H1 (cell line): Measurements from ENCODE around the gene HTR6. TPM values are rescaled to one million over a fixed set of nuclear protein-coding genes. Genes with fewer than 3 reads are reported as not detected.

Experiments
- CTCF ChIA-PET: fragments of 300-600 bp; sonication (Branson Sonifier 250); formaldehyde crosslinking; loops from one replicate; lab custom pipeline; 2021; ENCODE audit not compliant: partially characterized antibody; lab: Charles Lee
- POLR2A ChIA-PET: fragments of 300-600 bp; sonication (Branson Sonifier 250); formaldehyde crosslinking; loops from one replicate; lab custom pipeline; 2021; ENCODE audit warnings: inconsistent platforms; ENCODE audit not compliant: partially characterized antibody; lab: Charles Lee
- DNase-seq, 2 experiments: peaks; one replicate each; pipeline versions ENCODE4 v3.0.0 to v3.0.0-alpha.2; 2010 to 2022; ENCODE audit warnings: low spot score in 2 of 2, low read depth in 1 of 2, mixed read lengths in 1 of 2
- FAIRE-seq: peaks from 2 replicates; lab custom pipeline; 2011; peaks lifted over from hg19 to GRCh38; lab: Jason Lieb, UNC
- H2AFZ ChIP-seq: 2 replicates; pipeline ENCODE4 v1.8.1; 2012; ENCODE audit warnings: low read length, inconsistent platforms
- H2AK5ac ChIP-seq: 2 replicates; pipeline ENCODE4 v1.6.1; 2013; ENCODE audit warnings: low read depth, low read length
- H2BK120ac ChIP-seq: replicated peaks from 2 replicates; pipeline ENCODE3; 2013; ENCODE audit warnings: low read depth, low read length, inconsistent platforms
- H2BK12ac ChIP-seq: 2 replicates; pipeline ENCODE4 v1.6.1; 2013; ENCODE audit warnings: low read depth, low read length
- H2BK15ac ChIP-seq: 2 replicates; pipeline ENCODE4 v1.6.1; 2013; ENCODE audit warnings: low read length
- H2BK20ac ChIP-seq: 2 replicates; pipeline ENCODE4 v1.6.1; 2013; ENCODE audit warnings: low read length
- H2BK5ac ChIP-seq: 2 replicates; pipeline ENCODE4 v1.6.1; 2013; ENCODE audit warnings: low read depth, low read length
- H3K14ac ChIP-seq: 2 replicates; pipeline ENCODE4 v1.6.1; 2013; ENCODE audit warnings: inconsistent platforms; ENCODE audit not compliant: insufficient read length
- H3K18ac ChIP-seq: 2 replicates; pipeline ENCODE4 v1.6.1; 2013; ENCODE audit warnings: low read length; ENCODE audit errors: extremely low read depth
- H3K23ac ChIP-seq: 2 replicates; pipeline ENCODE4 v1.6.1; 2013; ENCODE audit warnings: inconsistent platforms; ENCODE audit not compliant: insufficient read length
- H3K23me2 ChIP-seq: 2 replicates; pipeline ENCODE4 v1.6.1; 2013; ENCODE audit warnings: low read depth, low read length
- H3K27ac ChIP-seq: 2 replicates; pipeline ENCODE4 v1.6.1; 2011; ENCODE audit warnings: low read depth, low read length, inconsistent platforms
- H3K27me3 ChIP-seq, 4 experiments: replicated peaks in 1 of 4; 1 replicate in 1 of 4; 2 replicates in 3 of 4; pipeline versions ENCODE4 v1.6.1 to v1.8.1; 2011 to 2013; ENCODE audit warnings: low read length in 3 of 4, mild to moderate bottlenecking in 3 of 4, inconsistent platforms in 2 of 4, mixed read lengths in 2 of 4, moderate library complexity in 1 of 4; ENCODE audit not compliant: control insufficient read depth in 3 of 4, insufficient read depth in 3 of 4; ENCODE audit errors: extremely low read depth in 1 of 4
- H3K36me3 ChIP-seq, 4 experiments: 2 replicates each; pipeline versions ENCODE4 v1.6.1 to v1.8.1; 2011 to 2013; ENCODE audit warnings: mild to moderate bottlenecking in 4 of 4, low read length in 3 of 4, moderate library complexity in 2 of 4, control low read depth in 1 of 4, inconsistent platforms in 1 of 4; ENCODE audit not compliant: insufficient read depth in 4 of 4, control insufficient read depth in 2 of 4
- H3K4ac ChIP-seq: replicated peaks from 2 replicates; pipeline ENCODE3; 2013; ENCODE audit warnings: low read length, low read depth, mixed read lengths, inconsistent platforms; ENCODE audit not compliant: insufficient read length
- H3K4me1 ChIP-seq, 4 experiments: replicated peaks in 1 of 4; 1 replicate in 1 of 4; 2 replicates in 3 of 4; pipeline versions ENCODE4 v1.6.1 to v1.8.1; 2011 to 2013; ENCODE audit warnings: low read length in 3 of 4, inconsistent platforms in 2 of 4, mixed read lengths in 1 of 4; ENCODE audit not compliant: insufficient read depth in 4 of 4, control insufficient read depth in 3 of 4
- H3K4me2 ChIP-seq, 2 experiments: 2 replicates each; pipeline versions ENCODE4 v1.6.1 to v1.8.1; 2011 to 2013; ENCODE audit warnings: low read depth in 2 of 2, low read length in 2 of 2, control low read depth in 1 of 2, inconsistent platforms in 1 of 2, mild to moderate bottlenecking in 1 of 2; ENCODE audit not compliant: insufficient read depth in 1 of 2
- H3K4me3 ChIP-seq, 4 experiments: fragments of 200-600, 300-600 bp in 1 of 4; sonication (generic), shearing (Covaris generic), sonication (Bioruptor Twin) in 1 of 4; 2 replicates each; pipeline versions ENCODE4 v1.5.1 to v1.8.1; 2011 to 2016; ENCODE audit warnings: low read length in 4 of 4, low read depth in 3 of 4, control low read depth in 2 of 4, inconsistent platforms in 2 of 4, mild to moderate bottlenecking in 2 of 4, mixed read lengths in 1 of 4, moderate library complexity in 1 of 4; ENCODE audit not compliant: insufficient read depth in 2 of 4; ENCODE audit errors: extremely low read depth in 1 of 4
- H3K56ac ChIP-seq: replicated peaks from 2 replicates; pipeline ENCODE3; 2013; ENCODE audit warnings: low read depth, mild to moderate bottlenecking, mixed read lengths, low read length, inconsistent platforms; ENCODE audit not compliant: insufficient read length
- H3K79me1 ChIP-seq: 2 replicates; pipeline ENCODE4 v1.6.1; 2013; ENCODE audit warnings: low read depth, low read length, control low read depth
- H3K79me2 ChIP-seq, 2 experiments: 2 replicates each; pipeline versions ENCODE4 v1.6.1 to v1.8.1; 2012 to 2013; ENCODE audit warnings: low read length in 2 of 2, mild to moderate bottlenecking in 2 of 2, inconsistent platforms in 1 of 2; ENCODE audit not compliant: insufficient read depth in 2 of 2, control insufficient read depth in 1 of 2
- H3K9ac ChIP-seq, 4 experiments: replicated peaks in 1 of 4; 1 replicate in 1 of 4; 2 replicates in 3 of 4; pipeline versions ENCODE4 v1.6.1 to v1.8.1; 2011 to 2013; ENCODE audit warnings: low read depth in 3 of 4, low read length in 3 of 4, control low read depth in 2 of 4, mild to moderate bottlenecking in 2 of 4, moderate library complexity in 2 of 4, inconsistent platforms in 1 of 4; ENCODE audit errors: extremely low read depth in 1 of 4
- H3K9me3 ChIP-seq, 2 experiments: 2 replicates each; pipeline versions ENCODE4 v1.6.1 to v1.8.1; 2012 to 2013; ENCODE audit warnings: mild to moderate bottlenecking in 2 of 2, moderate library complexity in 2 of 2, control low read depth in 1 of 2, inconsistent platforms in 1 of 2, low read depth in 1 of 2, low read length in 1 of 2, mixed read lengths in 1 of 2; ENCODE audit not compliant: insufficient read depth in 2 of 2
- H4K20me1 ChIP-seq, 2 experiments: replicated peaks in 1 of 2; 2 replicates each; pipeline versions ENCODE3 to v1.8.1; 2011 to 2013; ENCODE audit warnings: inconsistent platforms in 2 of 2, low read length in 2 of 2, mild to moderate bottlenecking in 1 of 2; ENCODE audit not compliant: insufficient read depth in 2 of 2, control insufficient read depth in 1 of 2
- H4K5ac ChIP-seq: 2 replicates; pipeline ENCODE4 v1.6.1; 2013; ENCODE audit warnings: low read length, low read depth, mixed read lengths, inconsistent platforms; ENCODE audit not compliant: insufficient read length
- H4K8ac ChIP-seq: 2 replicates; pipeline ENCODE4 v1.8.0; 2013; ENCODE audit warnings: mild to moderate bottlenecking, moderate library complexity, low read length, inconsistent platforms; ENCODE audit not compliant: insufficient read depth; ENCODE audit errors: extremely low read depth
- H4K91ac ChIP-seq: replicated peaks from 2 replicates; pipeline ENCODE3; 2013; ENCODE audit warnings: low read length, mixed read lengths, inconsistent platforms; ENCODE audit not compliant: insufficient read length
- BRCA1 ChIP-seq: IDR thresholded peaks from 2 replicates; pipeline ENCODE4 v1.6.1; 2012; ENCODE audit warnings: low read depth, low read length, improper control_type of control experiment
- EZH2 ChIP-seq: fragments of 200-600 bp; sonication (generic); IDR thresholded peaks from 2 replicates; pipeline ENCODE4 v1.7.1; 2012; ENCODE audit warnings: low read depth, mild to moderate bottlenecking, moderate library complexity, low read length, inconsistent platforms; ENCODE audit not compliant: severe bottlenecking
- JUN ChIP-seq: IDR thresholded peaks from 2 replicates; pipeline ENCODE4 v1.6.1; 2011; ENCODE audit warnings: low read depth, mild to moderate bottlenecking, improper control_type of control experiment, low read length
- KDM1A ChIP-seq: fragments of 200-600, 300-600 bp; sonication (generic); IDR thresholded peaks from 2 replicates; pipeline ENCODE4 v1.7.1; 2016; ENCODE audit warnings: mild to moderate bottlenecking, low read length, borderline replicate concordance
- POLR2AphosphoS5 ChIP-seq: IDR thresholded peaks from 2 replicates; pipeline ENCODE4 v1.6.1; 2011; ENCODE audit warnings: low read depth, low read length
- SIN3A ChIP-seq, 2 experiments: IDR thresholded peaks in 1 of 2; conservative IDR thresholded peaks in 1 of 2; 2 replicates each; pipeline ENCODE4 v1.6.1; 2011 to 2012; ENCODE audit warnings: low read length in 2 of 2, improper control_type of control experiment in 1 of 2, low read depth in 1 of 2, mild to moderate bottlenecking in 1 of 2
- SP4 ChIP-seq: IDR thresholded peaks from 2 replicates; pipeline ENCODE4 v1.6.1; 2012; ENCODE audit warnings: low read length, inconsistent platforms
- TBP ChIP-seq: IDR thresholded peaks from 2 replicates; pipeline ENCODE4 v1.6.1; 2011; ENCODE audit warnings: low read depth, low read length, improper control_type of control experiment
- TCF12 ChIP-seq: IDR thresholded peaks from 2 replicates; pipeline ENCODE4 v1.6.1; 2011; ENCODE audit warnings: low read depth, mild to moderate bottlenecking, low read length
- WGBS, 2 experiments: shearing (Covaris generic) in 1 of 2; methylation state at CpG; one replicate each; pipeline versions ENCODE4 v1.1.6 to v1.1.7; 2013 to 2015; ENCODE audit warnings: low lambda C conversion rate in 2 of 2, mixed read lengths in 2 of 2, inconsistent platforms in 1 of 2, low coverage in 1 of 2, missing lambda C conversion rate in 1 of 2; ENCODE audit not compliant: insufficient replicate concordance in 2 of 2, insufficient coverage in 1 of 2, insufficient read length in 1 of 2; ENCODE audit errors: extremely low coverage in 1 of 2, missing lambda C conversion rate in 1 of 2; 5-methylcytosine and 5-hydroxymethylcytosine counted together
- polyA plus RNA-seq, 7 experiments: library from polyadenylated mRNA; depleted of rRNA in 3 of 7; stranded (reverse) in 5 of 7; unstranded in 2 of 7; fragments of >200 nt in 5 of 7; fragments of 200-250 nt in 2 of 7; gene quantifications; 1 replicate in 5 of 7; 2 replicates in 1 of 7; 4 replicates in 1 of 7; pipeline versions ENCODE4 v1.2.1 to v1.2.3, GENCODE V29; 2011 to 2013; ENCODE audit warnings: missing spikeins in 2 of 7, mixed read lengths in 2 of 7
- total RNA-seq: library from RNA; stranded (reverse); fragmentation: NEBNext Ultra II Directional; extraction: Animal tissue kit (Norgen Biotek cat#: 25700); gene quantifications from 2 replicates; pipeline ENCODE4 v1.2.1, GENCODE V29; 2021
- TF ChIP-seq, protein P1 (sequence below): IDR thresholded peaks from 2 replicates; pipeline ENCODE4 v1.6.1; 2012; ENCODE audit warnings: inconsistent platforms
- TF ChIP-seq, protein P2 (sequence below), 3 experiments: IDR thresholded peaks; 1 replicate in 2 of 3; 2 replicates in 1 of 3; pipeline versions ENCODE4 v1.5.1 to v1.6.1; 2011; ENCODE audit warnings: low read length in 3 of 3, mild to moderate bottlenecking in 3 of 3, inconsistent platforms in 2 of 3, low read depth in 1 of 3, moderate library complexity in 1 of 3; ENCODE audit not compliant: insufficient read depth in 1 of 3; ENCODE audit errors: control extremely low read depth in 1 of 3

Gene HTR6
- total and polyA plus RNA-seq, 2 of the 8 experiments (the other 6 are each of a cell fraction or from before 2014, with no cell fraction given): 0.76 to 0.95 TPM

DNA sequence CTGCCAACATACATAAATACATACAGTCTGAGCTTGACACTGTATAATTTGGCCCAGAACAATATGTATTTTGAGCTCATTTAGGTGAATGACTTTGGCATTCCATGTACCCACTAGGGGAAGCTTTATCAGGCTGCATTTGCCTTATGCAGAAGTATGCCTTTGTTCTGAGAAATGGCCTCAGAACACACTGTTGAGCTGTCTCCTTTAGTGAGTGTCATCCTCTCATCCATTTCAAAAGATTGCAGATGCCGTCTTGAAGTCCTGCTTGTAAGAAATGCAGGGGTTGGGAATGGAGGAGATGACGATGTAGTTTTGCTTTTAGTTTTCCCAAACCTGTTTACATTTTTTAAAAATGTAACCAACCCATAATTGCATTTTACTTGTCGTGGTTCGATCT, 35.3 kb upstream of the HTR6 start:
- ChIA-PET CTCF (interaction anchor here (0.5 to 4.3 kb wide), 6 partner anchors 9 to 288 kb away, joined by 3 to 27 read pairs (median 12); no protein-coding TSS in a partner anchor), POLR2A (interaction anchor here (0.6 to 2.6 kb wide), 6 partner anchors 9 to 378 kb away, joined by 3 to 12 read pairs (median 3); partner anchors contain the start of genes EMC1 and MRTO4)
- Histone ChIP-seq H3K4me2 (no peak overlapping the region), H4K5ac (no peak overlapping the region), H3K79me2 (no peaks in the 10 kb centered on the region), H3K27ac (no peak overlapping the region), H2BK20ac (no peak overlapping the region), H3K79me1 (no peaks in the 10 kb centered on the region), H4K91ac (no peak overlapping the region), H3K4ac (no peak overlapping the region), H4K8ac (no peak overlapping the region), H4K20me1 (peaks cover 3 to 4% of the 10 kb centered on the region in 2 experiments), H3K14ac (no peak overlapping the region), H3K23ac (no peak overlapping the region), H2BK120ac (no peak overlapping the region), H2BK5ac (no peak overlapping the region), H3K4me3 (no peak overlapping the region), H3K18ac (no peak overlapping the region), H2AK5ac (no peak overlapping the region), H3K9ac (no peak overlapping the region; a peak in 1 of 7 replicates), H3K56ac (no peak overlapping the region), H3K23me2 (no peaks in the 10 kb centered on the region), H3K9me3 (no peaks in the 10 kb centered on the region), H2BK12ac (no peak overlapping the region), H2BK15ac (no peak overlapping the region), H2AFZ (no peak overlapping the region), H3K4me1 (peaks cover 3 to 9% (median 5%) of the 10 kb centered on the region in 4 experiments; a peak in 5 of 7 replicates), H3K36me3 (peaks cover 0 to 19% (median 15%) of the 10 kb centered on the region in 4 experiments; a peak in 7 of 8 replicates), H3K27me3 (no peaks in the 10 kb centered on the region)
- WGBS, 2 experiments: 87% methylated on average over 4 of the region's 4 CpGs; no CpG with 5 or more reads in 1 of the 2 experiments
- FAIRE-seq: no peak
- DNase-seq: no peak
- TF ChIP-seq EZH2 (no peak), BRCA1 (no peak), POLR2AphosphoS5 (no peak), SP4 (no peak), TBP (no peak), TCF12 (no peak), JUN (no peak), KDM1A (no peak), SIN3A (conservative IDR thresholded peaks at IDR 0.05 in 1 of 2, IDR thresholded peaks at IDR 0.05 in 1 of 2; ENCODE audit: low read depth in 1 of 2, low read length in 2 of 2) (no peak)
- TF ChIP-seq, protein P1, sequence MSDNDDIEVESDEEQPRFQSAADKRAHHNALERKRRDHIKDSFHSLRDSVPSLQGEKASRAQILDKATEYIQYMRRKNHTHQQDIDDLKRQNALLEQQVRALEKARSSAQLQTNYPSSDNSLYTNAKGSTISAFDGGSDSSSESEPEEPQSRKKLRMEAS: no peak
- TF ChIP-seq, protein P2, sequence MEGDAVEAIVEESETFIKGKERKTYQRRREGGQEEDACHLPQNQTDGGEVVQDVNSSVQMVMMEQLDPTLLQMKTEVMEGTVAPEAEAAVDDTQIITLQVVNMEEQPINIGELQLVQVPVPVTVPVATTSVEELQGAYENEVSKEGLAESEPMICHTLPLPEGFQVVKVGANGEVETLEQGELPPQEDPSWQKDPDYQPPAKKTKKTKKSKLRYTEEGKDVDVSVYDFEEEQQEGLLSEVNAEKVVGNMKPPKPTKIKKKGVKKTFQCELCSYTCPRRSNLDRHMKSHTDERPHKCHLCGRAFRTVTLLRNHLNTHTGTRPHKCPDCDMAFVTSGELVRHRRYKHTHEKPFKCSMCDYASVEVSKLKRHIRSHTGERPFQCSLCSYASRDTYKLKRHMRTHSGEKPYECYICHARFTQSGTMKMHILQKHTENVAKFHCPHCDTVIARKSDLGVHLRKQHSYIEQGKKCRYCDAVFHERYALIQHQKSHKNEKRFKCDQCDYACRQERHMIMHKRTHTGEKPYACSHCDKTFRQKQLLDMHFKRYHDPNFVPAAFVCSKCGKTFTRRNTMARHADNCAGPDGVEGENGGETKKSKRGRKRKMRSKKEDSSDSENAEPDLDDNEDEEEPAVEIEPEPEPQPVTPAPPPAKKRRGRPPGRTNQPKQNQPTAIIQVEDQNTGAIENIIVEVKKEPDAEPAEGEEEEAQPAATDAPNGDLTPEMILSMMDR (IDR thresholded peaks at IDR 0.05; ENCODE audit: control extremely low read depth in 1 of 3, insufficient read depth in 1 of 3, low read depth in 1 of 3, low read length in 3 of 3): no peak
